Activated CD4-positive, alpha-beta T cell treated with anti-CD3 and anti-CD28 coated beads, Interleukin-2, amount 50 U/mL, for 24 hours (primary cell): ENCODE results near the gene PAK6.

Experiments
- DNase-seq, 2 donors: peaks; one replicate each; pipeline ENCODE4 v3.0.0-alpha.2; 2020; ENCODE audit warnings: low read depth in 1 of 2, low spot score in 1 of 2

The PAK6 gene

GRCh38 chr15:40309344-40309862, 70.5 kb downstream of the PAK6 start:
- DNase-seq: no peak

GRCh38 chr15:40310001-40310959, 71.4 kb downstream of the PAK6 start:
- no peak for DNase-seq

- DNase-seq: no peak
Observed at GRCh38 chr15:40310993-40311392, 72.1 kb downstream of the PAK6 start.

GRCh38 chr15:40312370-40313158, 73.7 kb downstream of the PAK6 start:
- no peak for DNase-seq

- no peak for DNase-seq
Observed at GRCh38 chr15:40313531-40314398, 74.9 kb downstream of the PAK6 start.

GRCh38 chr15:40314723-40315276, 75.9 kb downstream of the PAK6 start:
- DNase-seq: no peak

GRCh38 chr15:40316931-40317330, 78.1 kb downstream of the PAK6 start:
- no peak for DNase-seq

GRCh38 chr15:40317580-40317979, 78.7 kb downstream of the PAK6 start:
- no peak for DNase-seq

- no peak for DNase-seq
Observed at GRCh38 chr15:40320409-40320808, 81.5 kb downstream of the PAK6 start.

GRCh38 chr15:40320931-40321371, 82.1 kb downstream of the PAK6 start:
- DNase-seq: peak in 1 of 2 donors; percentile 55

GRCh38 chr15:40322531-40323238, 83.8 kb downstream of the PAK6 start:
- DNase-seq: no peak

- peak; percentile 72 to 86 for DNase-seq
Observed at GRCh38 chr15:40323239-40323952, 84.5 kb downstream of the PAK6 start, which contains the start of gene INAFM2. TSS of gene INAFM2 (plus strand) at chr15:40323692. CDS start at chr15:40324056, 364 bp downstream.

GRCh38 chr15:40323953-40324937, 85.4 kb downstream of the PAK6 start:
- DNase-seq: no peak

GRCh38 chr15:40325188-40325587, 86.3 kb downstream of the PAK6 start:
- DNase-seq: no peak

GRCh38 chr15:40325700-40326099, 86.8 kb downstream of the PAK6 start:
- no peak for DNase-seq
